ENCODE data around the gene MYT1. TPM values are rescaled to one million over a fixed set of nuclear protein-coding genes. Genes with fewer than 3 reads are reported as not detected.

Gene MYT1
- total and polyA plus RNA-seq, 2 of the 13 experiments (the other 11 are each of a cell fraction or from before 2014, with no cell fraction given), result 0.58 to 2.5 TPM

DNA sequence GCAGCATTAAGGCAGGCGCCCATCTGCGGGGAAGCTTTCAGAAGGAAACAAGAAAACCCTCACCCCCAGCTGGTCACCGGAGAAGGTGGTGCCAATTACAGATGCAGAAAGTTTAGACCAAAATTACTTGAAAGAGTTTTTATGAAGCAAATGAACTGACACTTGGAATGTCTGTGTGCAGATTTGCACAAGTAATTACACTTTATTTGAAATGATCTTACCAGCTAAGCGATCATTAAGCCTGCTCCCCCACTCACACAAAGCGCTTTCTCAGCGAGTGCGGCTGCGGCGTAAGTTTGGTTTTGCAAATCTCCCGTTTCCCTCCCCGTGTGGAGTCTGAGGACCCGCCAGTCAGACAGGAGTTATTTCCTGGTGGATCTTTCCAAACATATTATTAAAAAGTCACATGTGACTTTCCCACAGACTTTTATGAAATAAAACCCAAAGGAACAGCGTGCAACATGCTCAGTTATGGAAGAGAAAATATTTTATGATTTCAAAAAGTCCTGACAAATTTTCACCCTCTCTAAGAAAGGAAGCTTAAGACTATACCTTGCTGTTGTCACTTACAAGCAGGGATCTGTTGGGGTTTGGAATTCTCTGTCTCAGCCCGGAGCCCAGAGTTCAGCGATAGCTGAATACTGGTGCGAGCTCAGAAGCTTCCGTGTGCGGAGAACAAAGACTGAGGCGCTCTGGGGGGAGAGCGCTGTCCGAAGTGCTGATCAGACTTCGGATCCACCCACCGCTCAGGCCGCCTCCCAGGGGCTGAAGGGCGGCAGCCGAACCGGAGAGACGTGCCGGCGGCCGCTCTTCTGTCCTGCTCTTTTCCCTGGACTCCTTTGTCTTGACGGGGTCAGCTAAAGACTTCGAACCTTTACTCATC, 2.7 kb upstream of the MYT1 start (continued):
- TF ChIP-seq, protein P1, sequence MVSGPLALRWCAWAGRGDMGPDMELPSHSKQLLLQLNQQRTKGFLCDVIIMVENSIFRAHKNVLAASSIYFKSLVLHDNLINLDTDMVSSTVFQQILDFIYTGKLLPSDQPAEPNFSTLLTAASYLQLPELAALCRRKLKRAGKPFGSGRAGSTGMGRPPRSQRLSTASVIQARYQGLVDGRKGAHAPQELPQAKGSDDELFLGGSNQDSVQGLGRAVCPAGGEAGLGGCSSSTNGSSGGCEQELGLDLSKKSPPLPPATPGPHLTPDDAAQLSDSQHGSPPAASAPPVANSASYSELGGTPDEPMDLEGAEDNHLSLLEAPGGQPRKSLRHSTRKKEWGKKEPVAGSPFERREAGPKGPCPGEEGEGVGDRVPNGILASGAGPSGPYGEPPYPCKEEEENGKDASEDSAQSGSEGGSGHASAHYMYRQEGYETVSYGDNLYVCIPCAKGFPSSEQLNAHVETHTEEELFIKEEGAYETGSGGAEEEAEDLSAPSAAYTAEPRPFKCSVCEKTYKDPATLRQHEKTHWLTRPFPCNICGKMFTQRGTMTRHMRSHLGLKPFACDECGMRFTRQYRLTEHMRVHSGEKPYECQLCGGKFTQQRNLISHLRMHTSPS (CRISPR knock-in tag; IDR thresholded peaks at IDR 0.05; ENCODE audit: low read depth), result peak; percentile 61; the same call in 1 of the 2 replicates
- TF ChIP-seq NFE2L1 (CRISPR knock-in tag; IDR thresholded peaks at IDR 0.05; ENCODE audit: borderline replicate concordance), result no peak
- TF ChIP-seq, protein P2, sequence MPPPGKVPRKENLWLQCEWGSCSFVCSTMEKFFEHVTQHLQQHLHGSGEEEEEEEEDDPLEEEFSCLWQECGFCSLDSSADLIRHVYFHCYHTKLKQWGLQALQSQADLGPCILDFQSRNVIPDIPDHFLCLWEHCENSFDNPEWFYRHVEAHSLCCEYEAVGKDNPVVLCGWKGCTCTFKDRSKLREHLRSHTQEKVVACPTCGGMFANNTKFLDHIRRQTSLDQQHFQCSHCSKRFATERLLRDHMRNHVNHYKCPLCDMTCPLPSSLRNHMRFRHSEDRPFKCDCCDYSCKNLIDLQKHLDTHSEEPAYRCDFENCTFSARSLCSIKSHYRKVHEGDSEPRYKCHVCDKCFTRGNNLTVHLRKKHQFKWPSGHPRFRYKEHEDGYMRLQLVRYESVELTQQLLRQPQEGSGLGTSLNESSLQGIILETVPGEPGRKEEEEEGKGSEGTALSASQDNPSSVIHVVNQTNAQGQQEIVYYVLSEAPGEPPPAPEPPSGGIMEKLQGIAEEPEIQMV (CRISPR knock-in tag; IDR thresholded peaks at IDR 0.05; ENCODE audit: low read depth), result peak; percentile 54; the same call in 1 of the 2 replicates
- TF ChIP-seq SSRP1 (CRISPR knock-in tag; IDR thresholded peaks at IDR 0.05), result peak; percentile 77; the same call in 1 of the 2 replicates
- TF ChIP-seq MAF1 (CRISPR knock-in tag; IDR thresholded peaks at IDR 0.05; ENCODE audit: borderline replicate concordance), result peak; percentile 94
- no peak for TF ChIP-seq POLR2A (IDR thresholded peaks at IDR 0.05; ENCODE audit: insufficient read depth in 1 of 2, low read depth in 2 of 2, low read length in 2 of 2)
- peak; percentile 92 for TF ChIP-seq RXRB (CRISPR knock-in tag; IDR thresholded peaks at IDR 0.05; ENCODE audit: borderline replicate concordance)
- peak; percentile 96 for TF ChIP-seq IRF2 (CRISPR knock-in tag; IDR thresholded peaks at IDR 0.05)
- TF ChIP-seq, protein P3, sequence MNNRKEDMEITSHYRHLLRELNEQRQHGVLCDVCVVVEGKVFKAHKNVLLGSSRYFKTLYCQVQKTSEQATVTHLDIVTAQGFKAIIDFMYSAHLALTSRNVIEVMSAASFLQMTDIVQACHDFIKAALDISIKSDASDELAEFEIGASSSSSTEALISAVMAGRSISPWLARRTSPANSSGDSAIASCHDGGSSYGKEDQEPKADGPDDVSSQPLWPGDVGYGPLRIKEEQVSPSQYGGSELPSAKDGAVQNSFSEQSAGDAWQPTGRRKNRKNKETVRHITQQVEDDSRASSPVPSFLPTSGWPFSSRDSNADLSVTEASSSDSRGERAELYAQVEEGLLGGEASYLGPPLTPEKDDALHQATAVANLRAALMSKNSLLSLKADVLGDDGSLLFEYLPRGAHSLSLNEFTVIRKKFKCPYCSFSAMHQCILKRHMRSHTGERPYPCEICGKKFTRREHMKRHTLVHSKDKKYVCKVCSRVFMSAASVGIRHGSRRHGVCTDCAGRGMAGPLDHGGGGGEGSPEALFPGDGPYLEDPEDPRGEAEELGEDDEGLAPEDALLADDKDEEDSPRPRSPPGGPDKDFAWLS (CRISPR knock-in tag; IDR thresholded peaks at IDR 0.05; ENCODE audit: borderline replicate concordance), result no peak
- peak; percentile 94 for TF ChIP-seq ZNF501 (CRISPR knock-in tag; IDR thresholded peaks at IDR 0.05)
- peak; percentile 71; the same call in 1 of the 2 replicates for TF ChIP-seq ZNF431 (CRISPR knock-in tag; IDR thresholded peaks at IDR 0.05; ENCODE audit: borderline replicate concordance, low read depth)
- TF ChIP-seq ZNF282 (IDR thresholded peaks at IDR 0.05; ENCODE audit: partially characterized antibody), result no peak
- TF ChIP-seq EZH2 (conservative IDR thresholded peaks at IDR 0.05; ENCODE audit: low read depth, low read length), result no peak; the same call in 1 of the 2 replicates
- peak; percentile 99 for TF ChIP-seq MEIS2 (CRISPR knock-in tag; IDR thresholded peaks at IDR 0.05)
- TF ChIP-seq PHB2 (IDR thresholded peaks at IDR 0.05; ENCODE audit: partially characterized antibody), result no peak
- peak; percentile 98; the same call in 1 of the 2 replicates for TF ChIP-seq ZNF790 (CRISPR knock-in tag; IDR thresholded peaks at IDR 0.05; ENCODE audit: borderline replicate concordance)
- peak; percentile 94; the same call in 1 of the 2 replicates for TF ChIP-seq FLYWCH1 (CRISPR knock-in tag; IDR thresholded peaks at IDR 0.05)
- peak; percentile 93 for TF ChIP-seq NRL (CRISPR knock-in tag; IDR thresholded peaks at IDR 0.05; ENCODE audit: borderline replicate concordance)
- TF ChIP-seq, protein P4, sequence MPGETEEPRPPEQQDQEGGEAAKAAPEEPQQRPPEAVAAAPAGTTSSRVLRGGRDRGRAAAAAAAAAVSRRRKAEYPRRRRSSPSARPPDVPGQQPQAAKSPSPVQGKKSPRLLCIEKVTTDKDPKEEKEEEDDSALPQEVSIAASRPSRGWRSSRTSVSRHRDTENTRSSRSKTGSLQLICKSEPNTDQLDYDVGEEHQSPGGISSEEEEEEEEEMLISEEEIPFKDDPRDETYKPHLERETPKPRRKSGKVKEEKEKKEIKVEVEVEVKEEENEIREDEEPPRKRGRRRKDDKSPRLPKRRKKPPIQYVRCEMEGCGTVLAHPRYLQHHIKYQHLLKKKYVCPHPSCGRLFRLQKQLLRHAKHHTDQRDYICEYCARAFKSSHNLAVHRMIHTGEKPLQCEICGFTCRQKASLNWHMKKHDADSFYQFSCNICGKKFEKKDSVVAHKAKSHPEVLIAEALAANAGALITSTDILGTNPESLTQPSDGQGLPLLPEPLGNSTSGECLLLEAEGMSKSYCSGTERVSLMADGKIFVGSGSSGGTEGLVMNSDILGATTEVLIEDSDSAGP (CRISPR knock-in tag; IDR thresholded peaks at IDR 0.05; ENCODE audit: borderline replicate concordance), result peak; percentile 57
- TF ChIP-seq GTF2F1 (IDR thresholded peaks at IDR 0.05; ENCODE audit: low read length), result no peak
- TF ChIP-seq FOXC1 (CRISPR knock-in tag; IDR thresholded peaks at IDR 0.05; ENCODE audit: borderline replicate concordance), result peak; percentile 98
- TF ChIP-seq MAFK (conservative IDR thresholded peaks at IDR 0.05 in 1 of 2, IDR thresholded peaks at IDR 0.05 in 1 of 2; ENCODE audit: low read length in 2 of 2), result no peak
- no peak for TF ChIP-seq TARDBP (CRISPR knock-in tag; IDR thresholded peaks at IDR 0.05)

All from HepG2 (cell line).